ENCODE results near the gene CMIP.

CMIP gene

GRCh38 chr16:81464279-81464678, 19.7 kb downstream of the CMIP start:
- no peak for DNase-seq

DNA sequence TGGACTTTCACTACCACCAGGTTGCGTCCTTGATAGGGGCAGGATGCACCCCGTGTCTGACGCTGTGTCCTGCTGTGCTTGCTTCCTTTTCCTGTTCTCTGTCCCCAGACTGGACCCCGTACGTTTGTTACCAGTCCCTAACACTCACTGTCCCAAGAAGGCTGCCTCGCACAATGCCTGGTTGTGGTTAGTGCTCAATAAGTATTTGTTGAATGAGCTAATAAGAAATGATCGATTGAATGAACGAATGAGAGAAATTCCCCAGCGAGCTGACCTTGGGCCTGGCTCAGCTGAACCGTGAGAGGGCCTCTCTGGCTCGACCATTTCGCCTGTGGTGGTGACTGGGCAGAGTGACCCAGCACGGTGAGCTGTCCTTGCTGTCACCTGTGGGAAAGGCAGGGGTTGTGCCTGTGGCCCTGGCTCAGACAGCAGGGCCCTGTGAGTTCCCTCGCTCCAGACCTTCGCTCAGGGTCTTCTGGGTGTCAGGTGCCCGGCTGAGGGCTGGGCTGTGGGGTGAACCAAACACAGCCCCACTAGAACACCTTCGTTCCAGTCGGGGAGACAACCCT, 20.9 kb downstream of the CMIP start:
- DNase-seq = no peak

GRCh38 chr16:81466356-81466980, 21.9 kb downstream of the CMIP start:
- DNase-seq = peak in 1 of 2 donors; percentile 51

DNA sequence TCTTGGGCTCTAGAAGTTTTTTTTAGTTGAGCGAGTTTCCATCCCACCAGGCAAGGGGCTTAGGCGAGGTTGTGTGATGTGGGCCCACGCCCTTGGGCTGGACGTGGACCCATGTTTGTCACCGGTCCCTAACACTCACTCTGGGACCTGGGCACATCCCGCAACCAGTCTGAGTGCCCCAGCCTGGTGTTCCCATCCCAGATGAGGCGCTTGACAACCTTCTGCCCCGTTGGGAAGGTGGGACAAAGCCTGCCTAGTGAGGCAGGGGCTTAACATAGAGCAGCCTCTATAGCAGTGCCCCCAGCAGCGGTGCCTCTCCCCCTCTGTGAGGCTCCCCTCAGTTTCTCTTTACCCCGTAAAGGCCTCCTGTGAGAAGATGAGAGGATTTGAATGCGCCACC, 22.5 kb downstream of the CMIP start:
- no peak for DNase-seq

- DNase-seq = no peak
Measured at GRCh38 chr16:81467815-81468214, 23.2 kb downstream of the CMIP start.

DNA sequence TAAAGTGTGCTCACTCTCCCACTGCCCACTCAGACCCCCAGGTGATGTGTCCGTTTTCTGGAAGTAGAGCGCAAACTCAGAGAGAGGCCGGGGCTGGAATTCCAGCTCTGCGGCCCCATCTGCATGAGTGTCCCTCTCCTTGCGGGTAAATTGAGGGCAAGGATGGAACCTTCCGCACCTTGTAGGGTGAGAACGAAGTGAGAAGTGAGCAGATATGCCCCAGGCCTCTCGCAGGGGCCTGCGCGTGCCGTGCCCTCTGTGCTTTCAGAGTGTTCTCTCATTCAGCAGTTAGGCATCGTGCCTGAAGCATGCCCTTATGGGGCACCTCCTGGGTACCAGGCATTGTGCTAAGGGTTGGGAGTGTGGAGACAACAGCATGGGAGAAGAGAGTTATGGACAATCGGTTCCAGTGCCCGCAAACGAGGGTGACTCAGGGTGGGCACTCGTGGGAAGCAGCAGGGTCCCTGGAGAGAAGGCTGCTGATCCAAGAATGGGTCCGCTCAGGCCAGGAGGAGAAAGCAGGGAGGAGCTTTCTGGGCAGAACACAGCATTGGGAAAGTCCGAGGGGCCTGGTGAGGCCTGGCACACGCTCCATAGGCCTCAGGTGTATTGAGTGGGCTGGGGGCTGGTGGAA, 23.8 kb downstream of the CMIP start:
- no peak for DNase-seq

DNA sequence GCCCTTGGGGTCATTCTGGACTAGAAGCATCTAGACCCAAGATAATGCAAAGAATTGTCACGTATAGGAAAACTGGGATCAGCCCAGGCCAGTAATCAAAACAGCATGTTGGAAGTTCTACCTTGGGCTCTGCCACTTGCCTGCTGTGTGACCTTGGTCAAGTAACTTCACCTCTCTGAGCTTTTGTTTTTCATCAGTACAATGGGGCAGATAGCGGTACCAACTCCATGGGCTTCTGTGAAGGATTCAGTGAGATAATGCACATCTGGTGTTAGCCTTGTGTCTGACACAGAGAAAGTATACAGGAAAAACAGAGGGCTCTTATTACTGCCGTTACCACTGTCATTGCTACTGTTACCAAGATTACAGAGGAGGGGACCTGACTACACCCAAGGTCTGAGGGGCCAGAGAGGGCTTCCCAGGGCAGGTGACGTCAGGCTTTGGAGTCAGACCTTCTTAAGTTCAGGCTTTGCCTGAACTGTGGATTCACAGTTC, 24.6 kb downstream of the CMIP start:
- no peak for DNase-seq

DNA sequence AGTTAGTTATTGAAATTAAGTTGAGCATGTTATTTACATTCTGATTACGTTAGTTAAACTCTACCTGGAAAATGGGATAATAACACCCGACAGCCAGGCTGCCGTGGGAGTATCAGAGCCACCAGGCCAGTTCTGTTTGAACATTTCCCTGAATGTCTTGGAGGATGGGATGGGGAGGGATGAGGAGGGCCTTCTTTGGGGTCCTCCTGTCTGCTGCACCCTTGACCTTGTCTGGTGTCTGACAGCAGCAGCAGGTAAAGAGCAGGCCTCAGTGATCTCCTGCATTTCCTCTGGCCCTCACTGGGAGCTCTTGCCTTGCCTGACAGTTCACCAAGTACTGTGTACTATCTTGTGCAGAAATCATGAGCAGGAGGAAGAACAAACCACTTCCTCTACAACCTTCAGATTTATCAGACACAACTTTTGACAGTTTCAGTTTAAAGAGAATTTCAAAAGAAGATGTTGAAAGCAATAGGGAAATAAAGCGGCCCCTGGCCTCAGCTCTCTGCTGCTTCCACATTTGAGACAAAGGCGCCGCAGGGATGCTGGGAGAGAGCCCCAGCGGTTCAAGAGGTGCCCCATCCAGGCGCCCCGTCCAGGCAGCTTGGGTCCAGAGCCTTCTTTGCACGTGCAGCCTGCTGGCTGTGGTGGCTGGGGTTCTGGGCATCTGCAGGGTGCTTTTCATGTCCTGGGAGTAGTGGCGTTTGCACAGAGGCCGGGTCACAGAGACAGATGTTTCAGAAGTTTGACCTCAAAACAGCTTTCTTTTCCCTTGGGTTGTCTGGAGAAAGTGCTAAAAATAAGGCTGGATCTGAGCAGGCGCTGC, 25.3 kb downstream of the CMIP start:
- peak; percentile 25 to 26 for DNase-seq

DNA sequence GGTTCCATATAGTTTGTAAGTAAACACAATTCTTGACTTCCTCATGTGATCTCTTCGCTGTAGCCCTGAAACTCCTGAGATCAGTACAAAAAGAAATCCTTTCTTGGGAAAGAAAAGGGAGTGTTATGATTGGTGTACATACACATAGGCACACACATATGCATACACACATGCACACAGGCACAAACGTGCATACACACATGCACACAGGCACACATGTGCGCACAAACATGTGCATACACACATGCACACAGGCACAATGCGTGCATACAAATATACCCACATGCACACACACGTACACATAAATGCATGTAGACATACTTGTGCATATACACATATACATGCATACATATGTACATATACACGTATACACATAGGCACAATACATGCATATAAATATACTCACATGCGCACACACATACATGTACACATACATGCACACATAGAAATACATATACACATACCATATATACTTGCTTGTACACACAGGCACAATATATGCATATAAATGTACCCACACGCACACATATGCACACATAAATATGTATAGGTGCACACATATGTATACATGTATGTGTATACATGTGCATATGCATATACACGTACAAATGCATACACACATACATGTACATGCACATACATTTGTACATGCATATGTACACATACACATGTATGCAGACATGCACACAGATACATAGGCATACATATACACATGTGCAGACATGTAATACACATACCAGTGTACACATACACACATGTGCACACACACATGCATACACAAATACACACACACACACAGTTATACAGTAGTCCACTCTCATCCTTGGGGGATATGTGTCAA, 26.4 kb downstream of the CMIP start:
- DNase-seq = no peak

- DNase-seq = no peak
Measured at GRCh38 chr16:81471882-81472281, 27.3 kb downstream of the CMIP start.

DNA sequence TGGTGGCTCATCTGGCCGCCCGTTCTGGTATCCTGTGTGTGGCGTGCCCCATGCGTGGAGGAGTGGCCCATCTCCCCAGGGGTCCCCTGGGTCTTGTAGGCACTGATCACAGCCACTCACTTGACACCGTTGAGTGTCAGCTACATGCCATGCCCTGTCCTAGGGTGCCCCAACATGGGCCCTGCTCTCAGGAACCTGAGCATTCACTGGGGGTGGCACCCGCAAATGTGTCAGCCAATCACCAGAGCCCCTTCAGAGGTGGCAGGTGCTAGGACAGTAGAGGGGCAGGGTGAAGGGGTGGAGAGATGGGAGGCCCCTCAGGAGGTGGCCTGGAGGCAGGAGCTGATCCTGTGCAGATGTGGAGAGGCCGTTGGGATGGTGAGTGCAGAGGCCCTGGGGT, 27.8 kb downstream of the CMIP start:
- DNase-seq = no peak

GRCh38 chr16:81473066-81473488, 28.5 kb downstream of the CMIP start:
- no peak for DNase-seq

DNA sequence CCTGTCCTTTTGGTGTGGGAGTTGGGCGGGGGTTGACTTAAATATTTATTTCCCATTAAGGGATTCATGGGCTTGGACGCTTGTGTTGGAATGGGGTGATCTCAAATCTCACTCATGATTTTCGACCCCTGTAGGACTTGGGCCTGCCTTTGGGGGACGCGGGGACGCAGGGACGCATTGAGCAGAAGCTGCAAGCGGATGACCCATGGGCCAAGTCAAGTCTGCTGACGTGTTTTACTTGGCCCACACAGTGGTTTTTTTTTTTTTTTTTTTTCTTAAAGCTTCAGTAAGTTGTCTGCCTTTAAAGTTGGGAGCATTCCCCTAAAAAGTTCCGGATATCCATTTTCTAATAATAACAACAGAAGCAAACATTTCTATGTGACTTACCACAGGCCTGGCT, 28.9 kb downstream of the CMIP start:
- no peak for DNase-seq

DNA sequence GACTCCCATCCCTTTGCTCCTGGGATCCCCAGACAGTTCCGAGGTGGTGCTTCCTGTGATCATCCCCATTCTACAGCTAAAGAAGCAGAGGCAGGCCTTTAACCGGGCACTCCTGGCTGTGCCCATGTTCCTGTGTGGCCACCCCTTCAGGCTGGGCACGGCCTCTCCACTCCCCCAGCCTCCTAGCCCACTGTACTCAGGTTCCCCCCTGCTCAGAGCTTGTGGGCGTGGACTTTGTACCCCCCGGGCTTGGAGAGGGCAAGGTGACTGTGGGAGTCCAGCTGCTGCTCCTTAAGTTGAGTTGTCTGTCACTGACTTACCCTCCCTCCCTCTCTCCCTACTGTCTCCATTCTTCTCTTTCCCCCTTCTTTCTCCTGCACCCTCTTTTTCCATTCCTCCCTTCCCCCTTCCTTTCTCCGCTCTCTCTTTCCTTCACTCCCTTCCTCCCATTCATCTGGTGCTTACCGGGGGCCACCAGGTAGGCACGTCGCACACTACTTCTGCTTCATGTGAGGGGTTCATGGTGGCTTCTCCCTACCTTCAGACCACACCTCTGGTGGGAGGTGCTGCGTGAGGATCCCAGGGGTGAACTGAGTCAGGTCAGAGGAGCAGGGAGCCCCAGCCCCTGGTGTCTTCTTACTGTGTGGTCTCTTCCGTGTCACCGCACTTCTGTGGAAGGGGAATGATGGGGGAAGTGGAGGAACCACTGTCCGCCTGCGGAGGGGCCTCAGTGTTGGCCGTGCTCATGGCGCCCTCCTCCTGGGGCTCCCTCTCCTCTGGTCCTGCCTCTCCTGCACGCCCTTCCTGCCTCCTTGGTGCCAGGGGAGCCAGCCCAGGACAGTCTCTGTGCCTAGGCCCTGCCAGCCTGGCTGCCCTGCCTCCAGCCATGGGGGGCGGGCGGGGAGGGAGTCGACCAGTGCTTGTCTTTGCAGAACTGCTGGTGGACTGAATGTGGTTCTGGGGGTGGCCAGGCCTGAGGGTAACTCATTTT, 29.7 kb downstream of the CMIP start:
- no peak for DNase-seq

DNA sequence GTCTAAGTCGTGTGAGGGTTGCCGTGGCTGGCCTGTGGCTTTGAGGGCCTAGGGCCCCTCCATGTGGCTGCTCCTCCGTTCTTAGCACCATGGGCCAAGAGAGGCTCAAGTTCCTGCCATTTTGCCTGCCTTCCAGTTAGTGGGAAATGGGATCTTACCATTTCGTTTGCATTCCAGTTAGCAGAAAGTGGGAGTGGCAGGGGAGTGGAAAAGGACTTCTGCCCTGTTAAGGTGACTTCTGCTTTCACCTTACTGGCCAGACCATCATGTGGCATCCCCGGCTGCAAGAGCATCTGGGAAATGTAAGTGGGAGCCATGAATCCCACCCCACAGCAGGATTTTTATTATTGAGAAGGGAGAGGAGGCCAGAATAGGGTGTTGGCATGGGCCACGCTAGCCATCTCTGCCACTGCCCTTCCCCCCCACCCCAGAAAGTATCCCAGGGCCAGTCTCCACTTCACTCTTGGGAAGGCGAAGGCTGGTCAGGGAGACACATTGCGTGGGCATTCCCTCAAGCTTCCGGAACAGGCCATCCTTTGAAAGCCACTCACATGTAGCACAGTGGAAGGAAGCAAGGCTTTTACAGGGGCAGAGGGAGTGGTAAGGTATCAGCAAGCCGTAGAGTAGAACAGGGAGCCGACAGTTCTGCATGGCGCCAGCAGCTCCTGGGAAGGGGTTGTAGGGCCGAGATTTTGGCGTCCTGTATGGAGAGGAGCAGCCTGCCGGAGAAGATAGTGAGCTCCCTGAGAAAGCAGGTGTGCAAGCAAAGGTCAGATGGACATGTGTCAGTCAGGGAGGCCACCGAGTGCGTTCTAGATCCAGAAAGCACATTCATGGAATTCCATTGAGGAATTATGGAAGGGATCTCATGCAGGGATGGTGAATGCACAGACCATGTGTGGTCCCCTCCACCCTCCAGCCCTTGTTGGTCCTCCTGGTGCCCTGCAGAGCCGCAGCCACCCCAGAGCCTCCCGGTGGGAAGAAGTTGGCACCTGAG, 33.4 kb downstream of the CMIP start:
- DNase-seq = no peak

DNA sequence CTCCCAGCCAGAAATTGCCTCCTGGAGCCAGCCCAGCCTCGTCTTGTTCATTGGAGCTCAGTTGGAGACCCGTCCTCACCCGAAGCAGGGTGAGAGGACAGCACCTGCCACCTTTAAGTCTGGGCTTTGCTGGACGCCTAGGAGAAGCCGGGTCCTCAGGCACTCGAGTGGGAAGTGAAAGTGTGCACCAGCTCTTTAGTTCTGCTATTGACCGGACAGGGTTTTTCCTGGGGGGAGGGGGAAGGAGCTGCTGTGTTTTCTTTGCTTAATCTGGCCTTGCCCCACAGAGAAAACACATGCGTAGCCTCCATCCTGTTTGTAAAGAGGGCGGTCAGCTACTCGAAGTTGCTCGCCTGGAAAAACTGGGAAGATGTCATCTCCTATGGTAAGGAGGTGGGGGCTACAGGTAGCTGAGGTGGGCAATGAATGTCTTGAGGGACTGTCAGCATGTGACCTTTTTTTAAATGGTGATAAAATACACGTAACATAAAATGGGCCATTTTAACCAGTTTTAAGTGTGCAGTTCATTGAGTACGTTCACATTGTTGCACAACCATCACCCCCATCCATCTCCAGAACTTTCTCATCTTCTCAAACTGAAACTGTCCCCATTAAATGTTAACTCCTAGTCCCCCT, 34.4 kb downstream of the CMIP start:
- DNase-seq = peak in 1 of 2 donors; percentile 28

DNA sequence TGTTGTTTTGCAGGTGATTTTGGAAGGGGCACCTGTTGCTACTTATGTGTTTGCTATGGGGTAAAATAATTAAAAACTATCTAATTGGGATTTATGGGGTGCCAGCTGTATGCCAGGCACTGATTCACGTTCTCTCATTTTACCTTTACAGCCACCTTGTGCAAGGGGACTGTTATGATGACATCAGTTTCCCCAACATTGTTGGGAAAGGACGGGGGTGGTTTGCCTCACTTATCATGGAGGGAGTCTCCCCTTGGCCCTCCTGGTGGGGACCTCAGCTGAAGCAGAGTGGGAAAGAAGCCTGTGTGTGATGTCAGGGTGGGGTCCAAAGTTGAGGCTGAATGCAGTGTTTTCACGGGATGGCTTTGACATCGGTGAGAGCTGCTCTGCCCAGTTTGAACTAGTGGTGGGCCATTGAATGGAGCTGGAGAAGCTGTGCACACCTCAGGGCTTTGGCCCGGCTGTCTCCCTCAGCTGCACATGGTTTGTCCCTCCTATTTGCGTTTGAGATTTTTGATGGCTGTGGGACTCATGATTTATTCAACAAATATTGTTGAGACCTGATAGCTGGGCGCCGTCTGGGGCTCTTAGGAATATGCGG, 36.1 kb downstream of the CMIP start:
- DNase-seq = no peak

DNA sequence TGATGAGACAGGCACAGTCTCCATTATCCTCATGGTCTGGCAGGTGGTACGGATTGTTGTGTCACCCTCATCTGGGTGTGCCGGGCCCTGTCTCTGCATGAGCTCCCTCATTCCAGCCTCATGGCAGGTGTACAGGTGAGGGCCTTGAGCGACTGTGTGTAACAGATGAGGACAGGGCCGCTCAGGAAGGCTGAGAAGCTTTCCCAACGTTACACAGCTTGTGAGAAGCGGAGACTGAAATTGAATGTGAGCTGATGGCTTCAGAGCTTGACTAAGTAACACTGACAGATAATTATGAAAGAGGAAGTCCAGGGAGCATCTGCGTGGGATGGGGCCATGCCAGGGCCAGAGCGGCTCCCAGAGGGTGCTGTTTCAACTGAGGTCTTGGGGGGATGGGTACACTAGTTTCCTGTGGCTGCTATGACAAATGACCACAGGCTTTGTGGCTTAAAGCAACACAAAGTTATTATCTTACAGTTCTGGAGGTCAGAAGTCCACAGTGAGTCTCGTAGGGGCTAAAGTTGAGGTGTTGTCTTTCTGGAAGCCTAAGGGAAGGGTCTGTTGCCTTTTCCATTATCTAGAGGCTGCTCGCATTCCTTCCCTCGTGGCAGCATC, 36.7 kb downstream of the CMIP start:
- DNase-seq = peak; percentile 28 to 37
